Gastroesophageal sphincter (tissue), 3 donors: ENCODE data around the gene MRPL44.

Experiments
- EP300 ChIP-seq: sonication (generic); formaldehyde crosslinking; IDR thresholded peaks from one replicate; pipeline ENCODE4 v1.6.1; 2017; ENCODE audit warnings: antibody characterized with exemption, mild to moderate bottlenecking
- POLR2A ChIP-seq, 2 donors: fragments of 450-650 bp; IDR thresholded peaks; one replicate each; pipeline ENCODE4 v1.6.1; 2017; ENCODE audit warnings: antibody characterized with exemption in 2 of 2, mild to moderate bottlenecking in 2 of 2, moderate library complexity in 1 of 2
- POLR2AphosphoS5 ChIP-seq: sonication (generic); formaldehyde crosslinking; IDR thresholded peaks from one replicate; pipeline ENCODE4 v1.6.1; 2017; ENCODE audit warnings: antibody characterized with exemption
- TF ChIP-seq, protein P1 (sequence below), 4 experiments: fragments of 200-600 bp in 2 of 4; fragments of 450-650 bp in 2 of 4; sonication (generic) in 1 of 4; IDR thresholded peaks; one replicate each; pipeline ENCODE4 v1.5.1; 2017 to 2019; ENCODE audit warnings: antibody characterized with exemption in 4 of 4, mild to moderate bottlenecking in 2 of 4, moderate library complexity in 2 of 4

DNA sequence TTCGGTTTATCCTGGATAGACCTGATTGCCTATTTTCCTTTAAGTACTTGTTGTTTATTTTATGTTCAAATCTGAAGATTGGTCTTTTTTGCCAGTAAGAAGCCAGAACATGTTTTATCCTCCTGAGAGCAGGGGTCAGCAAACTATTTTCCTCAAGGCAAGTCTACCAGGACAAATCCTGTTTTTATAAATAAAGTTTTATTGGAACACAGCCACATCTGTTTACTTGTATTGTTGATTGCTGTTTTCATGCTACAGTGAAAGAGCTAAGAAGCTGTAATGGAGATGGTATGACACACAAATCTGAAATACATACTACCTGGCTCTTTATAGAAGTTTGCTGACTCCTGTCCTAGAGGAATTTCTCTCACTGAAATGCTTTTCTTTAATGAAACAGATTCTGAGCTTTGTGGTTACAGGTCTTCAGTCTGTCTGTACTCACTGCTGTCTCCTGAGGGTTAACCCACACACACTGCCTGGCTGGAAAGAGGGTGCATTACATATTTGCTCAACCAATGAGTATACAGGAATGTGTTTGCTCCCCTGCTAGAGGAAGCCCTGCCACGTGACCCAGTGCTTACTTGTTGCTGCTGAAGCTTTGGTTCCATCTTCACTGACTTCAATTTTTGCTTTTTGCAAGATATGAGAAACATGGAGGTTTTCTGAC is 22.6 kb downstream of the MRPL44 start:
- TF ChIP-seq POLR2A (IDR thresholded peaks at IDR 0.05) = no peak
- TF ChIP-seq, protein P1, sequence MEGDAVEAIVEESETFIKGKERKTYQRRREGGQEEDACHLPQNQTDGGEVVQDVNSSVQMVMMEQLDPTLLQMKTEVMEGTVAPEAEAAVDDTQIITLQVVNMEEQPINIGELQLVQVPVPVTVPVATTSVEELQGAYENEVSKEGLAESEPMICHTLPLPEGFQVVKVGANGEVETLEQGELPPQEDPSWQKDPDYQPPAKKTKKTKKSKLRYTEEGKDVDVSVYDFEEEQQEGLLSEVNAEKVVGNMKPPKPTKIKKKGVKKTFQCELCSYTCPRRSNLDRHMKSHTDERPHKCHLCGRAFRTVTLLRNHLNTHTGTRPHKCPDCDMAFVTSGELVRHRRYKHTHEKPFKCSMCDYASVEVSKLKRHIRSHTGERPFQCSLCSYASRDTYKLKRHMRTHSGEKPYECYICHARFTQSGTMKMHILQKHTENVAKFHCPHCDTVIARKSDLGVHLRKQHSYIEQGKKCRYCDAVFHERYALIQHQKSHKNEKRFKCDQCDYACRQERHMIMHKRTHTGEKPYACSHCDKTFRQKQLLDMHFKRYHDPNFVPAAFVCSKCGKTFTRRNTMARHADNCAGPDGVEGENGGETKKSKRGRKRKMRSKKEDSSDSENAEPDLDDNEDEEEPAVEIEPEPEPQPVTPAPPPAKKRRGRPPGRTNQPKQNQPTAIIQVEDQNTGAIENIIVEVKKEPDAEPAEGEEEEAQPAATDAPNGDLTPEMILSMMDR (IDR thresholded peaks at IDR 0.05) = no peak
- no peak for TF ChIP-seq POLR2AphosphoS5
- TF ChIP-seq EP300 = no peak
